ENCODE results near the gene CA12. TPM values are rescaled to one million over a fixed set of nuclear protein-coding genes. Genes with fewer than 3 reads are reported as not detected.

The CA12 gene
- total RNA-seq, 1 donor from 2014 or later, result not detected

- no peaks in the 10 kb centered on the region for H3K27me3 Mint-ChIP-seq (ENCODE audit: unreplicated experiment)
- no peak for DNase-seq
- H3K27ac Mint-ChIP-seq (ENCODE audit: unreplicated experiment), result no peak overlapping the region
- no peak overlapping the region for H3K4me3 Mint-ChIP-seq (ENCODE audit: unreplicated experiment)
- TF ChIP-seq, protein P1, sequence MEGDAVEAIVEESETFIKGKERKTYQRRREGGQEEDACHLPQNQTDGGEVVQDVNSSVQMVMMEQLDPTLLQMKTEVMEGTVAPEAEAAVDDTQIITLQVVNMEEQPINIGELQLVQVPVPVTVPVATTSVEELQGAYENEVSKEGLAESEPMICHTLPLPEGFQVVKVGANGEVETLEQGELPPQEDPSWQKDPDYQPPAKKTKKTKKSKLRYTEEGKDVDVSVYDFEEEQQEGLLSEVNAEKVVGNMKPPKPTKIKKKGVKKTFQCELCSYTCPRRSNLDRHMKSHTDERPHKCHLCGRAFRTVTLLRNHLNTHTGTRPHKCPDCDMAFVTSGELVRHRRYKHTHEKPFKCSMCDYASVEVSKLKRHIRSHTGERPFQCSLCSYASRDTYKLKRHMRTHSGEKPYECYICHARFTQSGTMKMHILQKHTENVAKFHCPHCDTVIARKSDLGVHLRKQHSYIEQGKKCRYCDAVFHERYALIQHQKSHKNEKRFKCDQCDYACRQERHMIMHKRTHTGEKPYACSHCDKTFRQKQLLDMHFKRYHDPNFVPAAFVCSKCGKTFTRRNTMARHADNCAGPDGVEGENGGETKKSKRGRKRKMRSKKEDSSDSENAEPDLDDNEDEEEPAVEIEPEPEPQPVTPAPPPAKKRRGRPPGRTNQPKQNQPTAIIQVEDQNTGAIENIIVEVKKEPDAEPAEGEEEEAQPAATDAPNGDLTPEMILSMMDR (IDR thresholded peaks at IDR 0.05; ENCODE audit: partially characterized antibody, unreplicated experiment), result no peak
- H3K36me3 Mint-ChIP-seq (ENCODE audit: unreplicated experiment), result no peaks in the 10 kb centered on the region
- H3K4me1 Mint-ChIP-seq (ENCODE audit: low read depth, unreplicated experiment), result peaks cover 7% of the 10 kb centered on the region
- H3K9me3 Mint-ChIP-seq (ENCODE audit: unreplicated experiment), result no peaks in the 10 kb centered on the region
Measured at GRCh38 chr15:63340878-63341277, 40.8 kb downstream of the CA12 start.

GRCh38 chr15:63340353-63340752 lies 41.3 kb downstream of the CA12 start:
- no peak for DNase-seq
- Mint-ChIP-seq H3K9me3 (ENCODE audit: unreplicated experiment) (no peaks in the 10 kb centered on the region), H3K27me3 (ENCODE audit: unreplicated experiment) (no peaks in the 10 kb centered on the region), H3K4me3 (ENCODE audit: unreplicated experiment) (no peak overlapping the region), H3K36me3 (ENCODE audit: unreplicated experiment) (no peaks in the 10 kb centered on the region), H3K27ac (ENCODE audit: unreplicated experiment) (no peak overlapping the region), H3K4me1 (ENCODE audit: low read depth, unreplicated experiment) (peaks cover 7% of the 10 kb centered on the region)
- TF ChIP-seq, protein P1 (IDR thresholded peaks at IDR 0.05; ENCODE audit: partially characterized antibody, unreplicated experiment), result no peak

DNA sequence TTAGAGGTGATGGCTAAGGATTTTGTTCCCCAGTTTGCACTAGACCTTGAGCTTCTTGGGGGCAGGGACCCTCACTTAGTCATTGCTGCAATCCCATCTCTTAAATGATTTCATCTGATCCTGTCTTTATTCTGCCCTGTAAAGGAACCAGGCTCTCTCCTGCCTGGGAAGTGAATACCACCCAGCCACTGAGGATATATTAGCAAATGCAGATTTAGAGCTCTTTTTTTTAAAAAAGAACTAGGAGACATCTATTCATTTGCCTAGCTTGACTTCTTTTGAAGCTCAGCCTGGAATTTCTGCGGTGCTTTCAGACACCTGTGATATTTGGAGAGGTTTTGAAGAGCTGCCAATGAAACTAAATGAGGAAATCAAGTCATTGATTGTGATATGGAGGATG lies 41.8 kb downstream of the CA12 start:
- Mint-ChIP-seq H3K27ac (ENCODE audit: unreplicated experiment) (peak overlapping the region; percentile 39), H3K4me3 (ENCODE audit: unreplicated experiment) (no peak overlapping the region), H3K9me3 (ENCODE audit: unreplicated experiment) (no peaks in the 10 kb centered on the region), H3K4me1 (ENCODE audit: low read depth, unreplicated experiment) (peaks cover 7% of the 10 kb centered on the region), H3K27me3 (ENCODE audit: unreplicated experiment) (no peaks in the 10 kb centered on the region), H3K36me3 (ENCODE audit: unreplicated experiment) (no peaks in the 10 kb centered on the region)
- DNase-seq, result no peak
- TF ChIP-seq, protein P1 (IDR thresholded peaks at IDR 0.05; ENCODE audit: partially characterized antibody, unreplicated experiment), result no peak

DNA sequence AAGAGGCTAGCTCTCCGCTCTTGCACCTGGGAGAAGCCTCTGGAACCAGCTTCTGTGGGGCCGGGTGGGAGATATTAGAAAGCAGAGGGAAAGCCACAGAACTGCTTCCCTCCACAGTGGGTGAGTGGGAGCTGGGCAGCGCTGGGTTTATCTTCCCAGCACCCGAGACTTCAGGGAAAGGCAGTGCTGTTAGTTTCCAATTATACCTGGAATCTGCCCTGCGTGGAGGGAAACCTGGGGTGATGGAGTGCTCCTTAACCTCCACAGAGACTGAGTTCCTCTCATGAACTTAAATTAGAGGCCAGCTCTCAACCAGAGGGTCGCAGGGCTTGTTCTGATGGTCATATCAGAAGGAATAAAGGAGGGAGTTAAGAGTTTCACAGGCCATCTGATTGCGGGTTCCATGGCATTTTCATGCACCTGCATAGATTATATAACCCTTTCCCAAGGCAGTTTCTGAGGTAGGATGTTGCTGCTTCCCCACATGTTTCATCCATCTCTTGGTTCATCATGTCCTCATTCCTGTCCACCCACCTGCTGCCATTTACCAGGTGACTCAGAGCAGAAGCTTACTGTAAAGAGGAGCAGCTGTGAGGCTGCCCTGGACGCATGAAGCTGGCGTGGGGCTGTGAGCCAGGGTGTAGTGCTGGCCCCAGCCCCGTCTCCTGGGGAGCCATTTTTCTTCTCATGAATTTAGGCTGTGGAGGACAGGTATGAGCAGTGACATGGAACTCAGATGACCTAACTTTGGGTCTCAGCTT lies 42.5 kb downstream of the CA12 start:
- Mint-ChIP-seq H3K36me3 (ENCODE audit: unreplicated experiment) (no peaks in the 10 kb centered on the region), H3K27me3 (ENCODE audit: unreplicated experiment) (no peaks in the 10 kb centered on the region), H3K9me3 (ENCODE audit: unreplicated experiment) (no peaks in the 10 kb centered on the region), H3K4me3 (ENCODE audit: unreplicated experiment) (no peak overlapping the region), H3K27ac (ENCODE audit: unreplicated experiment) (no peak overlapping the region), H3K4me1 (ENCODE audit: low read depth, unreplicated experiment) (peaks cover 7% of the 10 kb centered on the region)
- DNase-seq, result no peak
- TF ChIP-seq, protein P1 (IDR thresholded peaks at IDR 0.05; ENCODE audit: partially characterized antibody, unreplicated experiment), result no peak

GRCh38 chr15:63338170-63338569 lies 43.5 kb downstream of the CA12 start:
- no peak for DNase-seq
- Mint-ChIP-seq H3K36me3 (ENCODE audit: unreplicated experiment) (no peaks in the 10 kb centered on the region), H3K27ac (ENCODE audit: unreplicated experiment) (no peak overlapping the region), H3K27me3 (ENCODE audit: unreplicated experiment) (no peaks in the 10 kb centered on the region), H3K4me1 (ENCODE audit: low read depth, unreplicated experiment) (peaks cover 7% of the 10 kb centered on the region), H3K4me3 (ENCODE audit: unreplicated experiment) (no peak overlapping the region), H3K9me3 (ENCODE audit: unreplicated experiment) (no peaks in the 10 kb centered on the region)
- TF ChIP-seq, protein P1 (IDR thresholded peaks at IDR 0.05; ENCODE audit: partially characterized antibody, unreplicated experiment), result no peak
